Hematopoietic multipotent progenitor cell treated with erythropoietin and hydrocortisone succinate and interleukin-3 and kit ligand, for 4 days (in vitro differentiated cells): ENCODE measurements around the gene C22orf42.

Source experiments
- DNase-seq: peaks from one replicate; pipeline ENCODE4 v3.0.0-alpha.2; 2015

The C22orf42 gene

GRCh38 chr22:32132783-32133182 is 26.3 kb downstream of the C22orf42 start:
- DNase-seq: no peak

DNA sequence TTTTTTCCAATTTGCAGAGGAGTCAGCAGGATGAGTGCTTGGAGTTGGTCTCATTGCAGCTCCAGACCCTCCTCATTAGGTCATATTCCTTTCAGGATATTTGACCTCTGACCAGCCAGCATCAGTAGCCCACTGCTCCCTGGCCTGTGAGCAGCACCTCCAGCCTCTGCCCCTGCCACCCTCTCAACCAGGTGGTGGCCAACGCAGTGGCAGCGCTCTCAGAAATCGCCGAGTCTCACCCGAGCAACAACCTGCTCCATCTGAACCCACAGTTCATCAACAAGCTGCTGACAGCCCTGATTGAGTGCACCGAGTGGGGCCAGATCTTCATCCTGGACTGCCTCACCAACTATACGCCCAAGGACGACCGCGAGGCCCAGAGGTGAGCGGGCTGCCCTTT is 27.0 kb downstream of the C22orf42 start:
- no peak for DNase-seq

DNA sequence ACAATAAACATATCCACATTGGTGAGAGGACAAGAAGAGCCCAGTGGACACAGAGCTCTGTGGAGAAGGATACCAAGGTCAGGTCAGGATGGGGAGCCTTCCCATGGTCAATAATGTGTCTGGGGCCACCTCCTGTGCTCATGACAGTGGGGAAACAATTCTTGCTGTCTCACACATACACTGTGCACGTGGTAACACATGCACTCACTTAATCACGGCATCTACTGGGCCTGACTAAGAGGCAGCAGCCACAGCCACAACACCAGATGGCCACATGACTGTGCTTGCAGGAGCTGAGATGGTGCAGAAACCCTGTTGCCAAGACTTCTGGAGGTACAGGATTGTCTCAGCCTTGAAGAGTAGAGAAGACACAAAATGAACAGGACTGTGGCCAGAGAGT is 28.6 kb downstream of the C22orf42 start:
- no peak for DNase-seq

DNA sequence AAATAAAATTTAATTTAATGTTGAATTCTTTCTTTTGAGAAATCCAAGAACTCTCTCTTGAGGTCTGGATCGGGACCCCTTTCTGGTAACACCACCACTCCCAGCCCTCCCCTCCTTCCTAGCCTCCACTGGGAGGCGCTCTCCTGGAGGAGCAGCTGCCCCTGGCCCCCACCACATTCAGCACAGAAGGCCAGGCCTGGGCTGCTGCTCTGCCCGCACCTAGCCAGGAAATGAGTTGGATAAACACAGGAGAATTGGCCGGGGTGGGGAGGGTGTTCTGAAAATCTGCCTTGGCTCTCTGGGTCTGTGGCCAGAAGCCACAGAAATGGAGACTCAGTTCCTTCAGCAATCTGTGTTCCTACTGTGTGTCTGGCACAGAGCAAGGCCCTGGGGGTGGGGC is 31.2 kb downstream of the C22orf42 start:
- no peak for DNase-seq

DNA sequence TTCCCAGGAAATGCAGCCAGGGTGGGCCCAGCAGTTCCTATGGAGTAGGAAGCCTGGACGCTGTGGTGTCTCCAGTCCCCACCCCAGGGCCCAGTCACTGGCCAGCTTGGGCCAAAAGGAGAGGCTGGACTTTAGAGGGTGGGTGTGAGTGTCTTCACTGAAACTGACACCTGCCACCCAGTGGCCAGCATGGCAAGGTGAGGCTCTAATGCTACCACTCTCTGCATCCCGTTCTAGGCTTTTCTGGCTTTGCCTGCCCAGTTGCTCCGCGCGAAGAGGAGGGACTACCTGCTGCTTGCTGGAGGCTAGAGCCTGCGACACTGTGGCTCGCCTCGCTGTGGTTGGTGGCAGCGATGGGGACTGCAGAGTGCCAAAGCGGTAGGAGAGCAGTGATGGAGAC is 35.4 kb downstream of the C22orf42 start:
- DNase-seq: no peak

- DNase-seq: no peak
Observed at GRCh38 chr22:32122899-32123298, 36.2 kb downstream of the C22orf42 start.

DNA sequence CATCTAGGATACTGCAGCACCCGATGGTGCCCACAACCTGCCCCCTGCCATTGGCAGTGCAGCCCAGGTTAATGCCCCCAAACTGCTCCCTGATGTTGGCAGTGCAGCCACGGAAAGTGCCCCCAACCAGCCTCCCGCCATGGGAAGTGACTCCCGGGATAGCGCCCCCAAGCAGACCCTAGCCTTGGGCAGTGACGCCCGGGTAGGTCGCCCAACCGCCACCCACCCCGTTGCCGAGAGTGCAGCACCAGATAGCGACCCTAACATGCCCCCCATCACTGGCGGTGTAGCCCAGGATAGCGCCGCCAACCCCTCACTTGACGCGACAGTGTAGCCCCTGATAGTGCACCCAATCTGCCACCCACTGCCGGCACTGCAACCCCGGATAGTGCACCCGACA is 38.5 kb downstream of the C22orf42 start:
- DNase-seq: no peak

- no peak for DNase-seq
Observed at GRCh38 chr22:32119568-32120235, 39.4 kb downstream of the C22orf42 start.

GRCh38 chr22:32112380-32112779 is 46.7 kb downstream of the C22orf42 start:
- no peak for DNase-seq

DNA sequence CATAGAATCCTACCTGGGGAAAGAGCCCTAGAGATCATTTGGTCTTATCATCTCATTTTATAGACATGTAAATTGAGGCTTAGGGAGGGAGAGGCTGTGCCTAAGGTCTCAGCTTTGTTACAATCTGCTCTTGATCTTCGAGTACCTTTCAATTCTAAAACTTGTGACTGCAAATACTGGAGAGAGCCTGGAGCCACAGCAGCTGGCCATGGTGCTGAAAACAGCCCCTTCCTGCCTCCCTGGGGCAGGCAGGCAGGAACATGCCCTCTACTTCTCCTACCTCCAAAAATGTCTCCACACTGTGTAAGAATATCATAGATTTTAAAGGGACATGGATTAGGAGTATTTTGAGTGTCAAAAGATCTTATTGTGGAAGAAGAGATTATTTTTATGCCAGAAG is 52.2 kb downstream of the C22orf42 start:
- peak; percentile 48 for DNase-seq

DNA sequence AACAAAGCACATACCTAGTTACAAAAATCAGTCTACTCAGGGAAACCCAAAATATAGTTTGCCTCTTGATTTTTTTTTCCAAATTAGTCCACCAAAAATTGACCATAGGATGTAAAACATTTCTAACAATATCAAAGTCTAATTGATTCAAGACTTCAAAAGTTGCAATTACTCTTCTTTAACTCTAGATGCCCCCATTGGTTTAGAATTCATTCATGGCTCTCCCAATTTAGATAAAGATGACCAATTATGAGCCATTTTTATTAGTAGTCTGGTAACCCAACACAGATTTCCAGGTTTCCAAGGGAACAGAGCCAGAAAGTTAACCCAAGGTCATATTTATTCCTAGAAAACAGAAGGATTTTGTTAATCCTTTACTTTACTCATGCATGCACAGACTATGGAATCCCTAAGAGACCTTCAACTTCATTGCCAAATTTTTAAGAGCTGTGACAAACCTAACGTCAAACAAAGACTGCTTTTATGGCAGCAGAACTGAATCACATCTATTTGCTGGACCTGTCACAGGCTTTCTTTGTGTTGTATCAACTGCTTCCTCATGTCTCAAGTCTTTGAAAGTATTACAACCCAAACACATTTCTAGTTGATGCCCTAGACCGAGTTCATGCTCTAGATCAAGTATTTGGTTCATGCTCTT is 55.3 kb downstream of the C22orf42 start:
- peak; percentile 53 for DNase-seq

- no peak for DNase-seq
Observed at GRCh38 chr22:32100711-32101110, 58.4 kb downstream of the C22orf42 start.
